Activated naive CD8-positive, alpha-beta T cell treated with anti-CD3 and anti-CD28 coated beads, Interleukin-2, amount 10 ng/mL, durations not matched to agents 7 days and 5 days (primary cell): ENCODE data around the gene ZMYM5. TPM values are rescaled to one million over a fixed set of nuclear protein-coding genes. Genes with fewer than 3 reads are reported as not detected.

ENCODE experiments used
- total RNA-seq, 2 experiments: library from RNA; stranded (reverse); gene quantifications; one replicate each; pipeline ENCODE4 v1.2.3, GENCODE V29; 2021

Gene ZMYM5
- total RNA-seq, 2 experiments from 2014 or later, result 20.8 to 22.2 TPM

Other genes starting within 250 kb of the ZMYM5 start
- 10 to 100 TPM; 62.6 to 65.9 TPM for gene MPHOSPH8, start 230.0 kb downstream of the ZMYM5 start, total RNA-seq
- gene PSPC1, start 80.7 kb downstream of the ZMYM5 start, total RNA-seq, result 10 to 100 TPM; 75.6 to 80.3 TPM
- gene ZMYM2, start 95.1 kb upstream of the ZMYM5 start, total RNA-seq, result 10 to 100 TPM; 82.8 to 92.0 TPM